ENCODE results near the gene KCNA3.

The KCNA3 gene

GRCh38 chr1:110674337-110675059 lies at the start of gene KCNA3:
Gene KCNA3 (minus strand): TSS chr1:110674940. CDS start chr1:110674809, 131 bp downstream.
- DNase-seq (ENCODE audit: low spot score): no peak

- no peak for DNase-seq (ENCODE audit: low spot score)
Observed at GRCh38 chr1:110722807-110723206, 48.1 kb upstream of the KCNA3 start.

GRCh38 chr1:110719908-110720307 lies 45.2 kb upstream of the KCNA3 start:
- no peak for DNase-seq (ENCODE audit: low spot score)

GRCh38 chr1:110718452-110718851 lies 43.7 kb upstream of the KCNA3 start:
- no peak for DNase-seq (ENCODE audit: low spot score)

- no peak for DNase-seq (ENCODE audit: low spot score)
Observed at GRCh38 chr1:110717179-110717578, 42.4 kb upstream of the KCNA3 start.

- DNase-seq (ENCODE audit: low spot score): no peak
Observed at GRCh38 chr1:110714374-110714995, 39.7 kb upstream of the KCNA3 start.

- no peak for DNase-seq (ENCODE audit: low spot score)
Observed at GRCh38 chr1:110713221-110713620, 38.5 kb upstream of the KCNA3 start.

- no peak for DNase-seq (ENCODE audit: low spot score)
Observed at GRCh38 chr1:110710314-110710713, 35.6 kb upstream of the KCNA3 start.

- DNase-seq (ENCODE audit: low spot score): no peak
Observed at GRCh38 chr1:110708974-110709440, 34.3 kb upstream of the KCNA3 start.

GRCh38 chr1:110707232-110707631 lies 32.5 kb upstream of the KCNA3 start:
- no peak for DNase-seq (ENCODE audit: low spot score)

GRCh38 chr1:110706621-110707020 lies 31.9 kb upstream of the KCNA3 start:
- no peak for DNase-seq (ENCODE audit: low spot score)

GRCh38 chr1:110702260-110702659 lies 27.5 kb upstream of the KCNA3 start:
- no peak for DNase-seq (ENCODE audit: low spot score)

GRCh38 chr1:110700767-110701166 lies 26.0 kb upstream of the KCNA3 start:
- no peak for DNase-seq (ENCODE audit: low spot score)

GRCh38 chr1:110697606-110698005 lies 22.9 kb upstream of the KCNA3 start:
- no peak for DNase-seq (ENCODE audit: low spot score)

- no peak for DNase-seq (ENCODE audit: low spot score)
Observed at GRCh38 chr1:110696818-110697217, 22.1 kb upstream of the KCNA3 start.

- DNase-seq (ENCODE audit: low spot score): no peak
Observed at GRCh38 chr1:110690709-110691365, 16.1 kb upstream of the KCNA3 start.

- DNase-seq (ENCODE audit: low spot score): no peak
Observed at GRCh38 chr1:110689868-110690267, 15.1 kb upstream of the KCNA3 start.

GRCh38 chr1:110688514-110688913 lies 13.8 kb upstream of the KCNA3 start:
- no peak for DNase-seq (ENCODE audit: low spot score)

GRCh38 chr1:110687250-110687649 lies 12.5 kb upstream of the KCNA3 start:
- DNase-seq (ENCODE audit: low spot score): no peak

- no peak for DNase-seq (ENCODE audit: low spot score)
Observed at GRCh38 chr1:110686188-110686587, 11.4 kb upstream of the KCNA3 start.

- DNase-seq (ENCODE audit: low spot score): no peak
Observed at GRCh38 chr1:110684491-110684890, 9.8 kb upstream of the KCNA3 start.

- DNase-seq (ENCODE audit: low spot score): no peak
Observed at GRCh38 chr1:110682898-110683297, 8.2 kb upstream of the KCNA3 start.

GRCh38 chr1:110680036-110680735 lies 5.4 kb upstream of the KCNA3 start:
- DNase-seq (ENCODE audit: low spot score): no peak

All from LoVo (cell line).